Measurements from ENCODE around the gene PTPRG.

DNA sequence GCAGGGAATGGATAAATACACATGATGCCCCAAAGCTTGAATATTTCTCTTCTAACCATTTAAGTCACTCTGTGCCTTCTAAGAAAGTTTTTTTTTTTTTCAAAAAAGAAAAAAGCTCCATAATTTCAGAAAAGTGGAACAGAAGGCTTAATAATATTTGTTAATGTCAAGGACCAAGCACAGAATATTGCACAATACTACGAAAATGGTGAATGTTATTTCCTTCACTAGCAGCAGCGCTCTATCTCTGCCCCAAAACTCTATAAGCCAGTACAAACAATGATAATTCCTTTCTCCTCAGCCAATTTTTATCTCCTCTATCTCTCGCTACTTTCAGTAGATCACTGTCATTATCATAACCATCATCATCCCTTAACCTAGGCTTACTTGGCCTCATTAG lies 739.2 kb downstream of the PTPRG start:
- no peak for TF ChIP-seq CTCF (IDR thresholded peaks at IDR 0.05; ENCODE audit: low read depth, low read length)
- TF ChIP-seq EZH2phosphoT487 (IDR thresholded peaks at IDR 0.05; ENCODE audit: low read depth): no peak

Measured in OCI-LY3 (cell line).